Neural cell (in vitro differentiated cells): ENCODE data around the gene TTC17. TPM values are rescaled to one million over a fixed set of nuclear protein-coding genes. Genes with fewer than 3 reads are reported as not detected.

Source experiments
- H2AFZ ChIP-seq: fragments of 200-600, 300-800 bp; sonication (generic), shearing (Covaris generic); 2 replicates; pipeline ENCODE4 v1.6.0; 2014; ENCODE audit warnings: low read depth, mild to moderate bottlenecking, antibody characterized with exemption, low read length, moderate library complexity
- H3F3A ChIP-seq: fragments of 200-600 bp; shearing (Covaris generic); 2 replicates; pipeline ENCODE4 v1.6.1; 2016; ENCODE audit warnings: mild to moderate bottlenecking, moderate library complexity, mixed read lengths, antibody characterized with exemption, low read length; ENCODE audit not compliant: insufficient read depth, poor library complexity, severe bottlenecking
- H3K27ac ChIP-seq: fragments of 200-600, 300-800 bp; sonication (generic), shearing (Covaris generic); 2 replicates; pipeline ENCODE4 v1.5.1; 2014; ENCODE audit warnings: mild to moderate bottlenecking, low read length, moderate library complexity
- H3K27me3 ChIP-seq: fragments of 300-800, 200-600 bp; sonication (generic), shearing (Covaris generic); 2 replicates; pipeline ENCODE4 v1.6.0; 2014; ENCODE audit warnings: mild to moderate bottlenecking, low read depth, low read length, moderate library complexity; ENCODE audit not compliant: insufficient read depth
- H3K36me3 ChIP-seq: fragments of 300-800, 200-600 bp; sonication (generic), shearing (Covaris generic); 2 replicates; pipeline ENCODE4 v1.5.1; 2014; ENCODE audit warnings: mild to moderate bottlenecking, antibody characterized with exemption, low read length, moderate library complexity; ENCODE audit not compliant: insufficient read depth
- H3K4me2 ChIP-seq: fragments of 300-800, 200-600 bp; sonication (generic), shearing (Covaris generic); 2 replicates; pipeline ENCODE4 v1.6.0; 2014; ENCODE audit warnings: mild to moderate bottlenecking, low read length
- H3K4me3 ChIP-seq: fragments of 300-800, 200-600 bp; sonication (generic), shearing (Covaris generic); 2 replicates; pipeline ENCODE4 v1.5.1; 2014; ENCODE audit warnings: mild to moderate bottlenecking, low read length, moderate library complexity
- H3K79me2 ChIP-seq: fragments of 200-600 bp; shearing (Covaris generic); replicated peaks from 2 replicates; pipeline ENCODE4 v1.6.0; 2014; ENCODE audit warnings: mild to moderate bottlenecking, low read length, moderate library complexity; ENCODE audit not compliant: insufficient read depth
- H3K9ac ChIP-seq: fragments of 300-800, 200-600 bp; sonication (generic), shearing (Covaris generic); 2 replicates; pipeline ENCODE4 v1.6.1; 2016; ENCODE audit warnings: mild to moderate bottlenecking, low read length, mixed read lengths
- H3K9me2 ChIP-seq: fragments of 200-600 bp; shearing (Covaris generic); 2 replicates; pipeline ENCODE4 v1.6.1; 2016; ENCODE audit warnings: mild to moderate bottlenecking, low read length, mixed read lengths; ENCODE audit not compliant: insufficient read depth
- H3K9me3 ChIP-seq: fragments of 200-600, 300-800 bp; sonication (generic), shearing (Covaris generic); 2 replicates; pipeline ENCODE4 v1.6.1; 2016; ENCODE audit warnings: mild to moderate bottlenecking, mixed run types, low read length, moderate library complexity, mixed read lengths
- H4K20me1 ChIP-seq: fragments of 200-600 bp; shearing (Covaris generic); 2 replicates; pipeline ENCODE4 v1.6.1; 2016; ENCODE audit warnings: mild to moderate bottlenecking, mixed run types; ENCODE audit not compliant: insufficient read depth
- CTCF ChIP-seq: fragments of 450-650 bp; IDR thresholded peaks from 2 replicates; pipeline ENCODE4 v1.5.1; 2014; ENCODE audit warnings: antibody characterized with exemption, mild to moderate bottlenecking, moderate library complexity; ENCODE audit not compliant: poor library complexity, severe bottlenecking
- EP300 ChIP-seq: fragments of 450-650 bp; conservative IDR thresholded peaks from 2 replicates; pipeline ENCODE4 v1.6.1; 2014; ENCODE audit warnings: antibody characterized with exemption, mild to moderate bottlenecking, moderate library complexity; ENCODE audit not compliant: poor library complexity, severe bottlenecking
- EZH2 ChIP-seq: fragments of 200-600, 300-800 bp; shearing (Covaris generic), sonication (generic); IDR thresholded peaks from 2 replicates; pipeline ENCODE4 v1.6.1; 2014; ENCODE audit warnings: antibody characterized with exemption, low read length, borderline replicate concordance, mild to moderate bottlenecking; ENCODE audit not compliant: insufficient read depth, poor library complexity, severe bottlenecking
- MXI1 ChIP-seq: fragments of 450-650 bp; conservative IDR thresholded peaks from 2 replicates; pipeline ENCODE4 v1.6.1; 2014; ENCODE audit warnings: antibody characterized with exemption, mild to moderate bottlenecking; ENCODE audit not compliant: poor library complexity, severe bottlenecking
- POLR2AphosphoS5 ChIP-seq: IDR thresholded peaks from 2 replicates; pipeline ENCODE4 v1.6.1; 2012
- RAD21 ChIP-seq: fragments of 450-650 bp; conservative IDR thresholded peaks from 2 replicates; pipeline ENCODE4 v1.6.1; 2014; ENCODE audit warnings: antibody characterized with exemption, mild to moderate bottlenecking, moderate library complexity
- REST ChIP-seq: IDR thresholded peaks from 2 replicates; pipeline ENCODE4 v1.6.1; 2012; ENCODE audit warnings: borderline replicate concordance
- SMC3 ChIP-seq: fragments of 450-650 bp; conservative IDR thresholded peaks from 2 replicates; pipeline ENCODE4 v1.6.1; 2014; ENCODE audit warnings: antibody characterized with exemption, mild to moderate bottlenecking, moderate library complexity; ENCODE audit not compliant: poor library complexity
- TAF1 ChIP-seq: IDR thresholded peaks from 2 replicates; pipeline ENCODE4 v1.6.1; 2012; ENCODE audit warnings: low read depth
- polyA plus RNA-seq: library from polyadenylated mRNA; depleted of rRNA; stranded (reverse); fragments of >200 nt; gene quantifications from 2 replicates; pipeline ENCODE4 v1.2.3, GENCODE V29; 2014
- small RNA-seq, 3 experiments: library from RNA; depleted of rRNA; stranded (forward); fragments of <200 nt; gene quantifications; one replicate each; pipeline ENCODE3, GENCODE V24; 2012

TTC17 gene
- polyA plus RNA-seq, 1 donor from 2014 or later: 122 TPM

GRCh38 chr11:43542750-43543712 lies 184.3 kb downstream of the TTC17 start:
- no peaks in the 10 kb centered on the region for H3K79me2 ChIP-seq
- H4K20me1 ChIP-seq: no peaks in the 10 kb centered on the region
- H2AFZ ChIP-seq: no peak overlapping the region
- no peaks in the 10 kb centered on the region for H3F3A ChIP-seq
- H3K4me3 ChIP-seq: no peak overlapping the region
- H3K27me3 ChIP-seq: no peaks in the 10 kb centered on the region
- H3K27ac ChIP-seq: no peak overlapping the region
- no peaks in the 10 kb centered on the region for H3K9me2 ChIP-seq
- no peaks in the 10 kb centered on the region for H3K36me3 ChIP-seq
- no peak overlapping the region for H3K4me2 ChIP-seq
- H3K9me3 ChIP-seq: peaks cover 6% of the 10 kb centered on the region
- no peak overlapping the region for H3K9ac ChIP-seq
- no peak for TF ChIP-seq EP300
- no peak for TF ChIP-seq CTCF
- TF ChIP-seq POLR2AphosphoS5: no peak
- TF ChIP-seq REST: no peak
- TF ChIP-seq EZH2: no peak
- TF ChIP-seq MXI1: no peak
- TF ChIP-seq SMC3: no peak
- TF ChIP-seq TAF1: no peak
- no peak for TF ChIP-seq RAD21

Small RNA genes lying within 50 kb of the gene (small RNA-seq; reads per million reads assigned to genes)
- gene RF00019: 0 to 1.2 (median 0) reads per million in 3 experiments
- 0 reads per million in 3 experiments for gene RN7SKP287

Other genes with a start within 250 kb of the TTC17 start
- gene API5, start 46.9 kb upstream of the TTC17 start, polyA plus RNA-seq: 84.9 and 86.0 TPM in 2 replicates